Measurements from ENCODE around the gene EMC8. TPM values are rescaled to one million over a fixed set of nuclear protein-coding genes. Genes with fewer than 3 reads are reported as not detected.

EMC8 gene
- total RNA-seq, 1 experiment from 2014 or later: 73.0 TPM

DNA sequence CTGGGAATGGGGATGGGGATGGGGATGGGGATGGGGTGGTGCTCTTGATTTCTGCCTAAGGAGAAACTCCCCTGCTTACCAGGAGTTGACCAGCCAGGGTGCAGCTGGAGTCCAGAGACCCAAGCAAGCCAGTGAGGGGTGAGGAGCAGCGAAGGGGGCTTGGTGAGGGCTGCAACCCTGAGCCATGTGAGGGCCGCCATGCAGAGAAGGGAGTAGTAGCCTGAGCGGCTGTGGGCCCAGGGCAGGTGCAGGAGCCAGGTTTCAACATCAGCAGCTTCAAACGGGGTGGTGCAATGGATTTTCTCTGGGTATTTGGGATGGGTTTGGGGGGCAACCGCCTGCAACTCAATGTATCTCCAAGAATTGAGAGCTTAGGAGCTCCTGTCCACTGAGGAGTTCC is 35.4 kb upstream of the EMC8 start:
- CTCF ChIA-PET: interaction anchor here (0.6 kb wide), 1 partner anchor 15 kb away, joined by 3 read pairs; no protein-coding TSS in a partner anchor
- H3K27me3 ChIP-seq (ENCODE audit: insufficient read depth, low read length): peaks cover 28% of the 10 kb centered on the region
- H3K9me2 ChIP-seq (ENCODE audit: insufficient read depth): no peaks in the 10 kb centered on the region
- H3K27ac ChIP-seq (ENCODE audit: low read depth, low read length): no peak overlapping the region
- no peaks in the 10 kb centered on the region for H3K79me2 ChIP-seq (ENCODE audit: insufficient read depth, low read length)
- intact Hi-C loops (cut with micrococcal nuclease): no loop called here
- no peak overlapping the region for H3K4me3 ChIP-seq (replicated peaks in 1 of 2; ENCODE audit: low read depth in 1 of 2, low read length in 2 of 2)
- H4K20me1 ChIP-seq (ENCODE audit: insufficient read depth): no peaks in the 10 kb centered on the region
- H3K4me2 ChIP-seq (ENCODE audit: low read length): no peak overlapping the region
- H3K36me3 ChIP-seq (ENCODE audit: control insufficient read depth in 1 of 2, insufficient read depth in 2 of 2, low read length in 2 of 2): no peaks in the 10 kb centered on the region
- H2AFZ ChIP-seq (ENCODE audit: low read depth, low read length, poor library complexity, severe bottlenecking): no peak overlapping the region
- no peaks in the 10 kb centered on the region; a peak in 1 of 4 replicates for H3K9me3 ChIP-seq (ENCODE audit: control insufficient read depth in 1 of 2, insufficient read depth in 1 of 2, low read depth in 1 of 2, low read length in 2 of 2)
- no TSS peak for BruUV-seq (replicated peaks)
- RAD21 ChIA-PET (ENCODE audit: low non-redundant PET in 1 of 2, low total read pairs in 2 of 2, uncharacterized antibody in 2 of 2, unreplicated experiment in 2 of 2): no interaction called here
- H3K9ac ChIP-seq (ENCODE audit: low read length): no peak overlapping the region
- no peak for TF ChIP-seq SP1 (IDR thresholded peaks at IDR 0.05; ENCODE audit: low read depth)
- TF ChIP-seq ZFX (IDR thresholded peaks at IDR 0.05): no peak
- TF ChIP-seq SRF (IDR thresholded peaks at IDR 0.05; ENCODE audit: low read depth): no peak
- TF ChIP-seq, protein P1, sequence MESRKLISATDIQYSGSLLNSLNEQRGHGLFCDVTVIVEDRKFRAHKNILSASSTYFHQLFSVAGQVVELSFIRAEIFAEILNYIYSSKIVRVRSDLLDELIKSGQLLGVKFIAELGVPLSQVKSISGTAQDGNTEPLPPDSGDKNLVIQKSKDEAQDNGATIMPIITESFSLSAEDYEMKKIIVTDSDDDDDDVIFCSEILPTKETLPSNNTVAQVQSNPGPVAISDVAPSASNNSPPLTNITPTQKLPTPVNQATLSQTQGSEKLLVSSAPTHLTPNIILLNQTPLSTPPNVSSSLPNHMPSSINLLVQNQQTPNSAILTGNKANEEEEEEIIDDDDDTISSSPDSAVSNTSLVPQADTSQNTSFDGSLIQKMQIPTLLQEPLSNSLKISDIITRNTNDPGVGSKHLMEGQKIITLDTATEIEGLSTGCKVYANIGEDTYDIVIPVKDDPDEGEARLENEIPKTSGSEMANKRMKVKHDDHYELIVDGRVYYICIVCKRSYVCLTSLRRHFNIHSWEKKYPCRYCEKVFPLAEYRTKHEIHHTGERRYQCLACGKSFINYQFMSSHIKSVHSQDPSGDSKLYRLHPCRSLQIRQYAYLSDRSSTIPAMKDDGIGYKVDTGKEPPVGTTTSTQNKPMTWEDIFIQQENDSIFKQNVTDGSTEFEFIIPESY (IDR thresholded peaks at IDR 0.05; ENCODE audit: extremely low read depth, insufficient replicate concordance, low read length): no peak
- TF ChIP-seq YY1 (IDR thresholded peaks at IDR 0.05; ENCODE audit: extremely low read depth, insufficient replicate concordance, low read depth, low read length): no peak
- no peak for TF ChIP-seq CBX3 (IDR thresholded peaks at IDR 0.05; ENCODE audit: low read depth)
- TF ChIP-seq EGR1 (IDR thresholded peaks at IDR 0.05; ENCODE audit: low read depth): no peak
- DNase-seq (ENCODE audit: low read depth, low spot score) (no peak), ATAC-seq (no peak)
- no peaks in the 10 kb centered on the region for H3K4me1 ChIP-seq (ENCODE audit: control insufficient read depth in 1 of 2, insufficient read depth in 2 of 2, low read length in 2 of 2)
- POLR2A ChIA-PET: no interaction called here

DNA sequence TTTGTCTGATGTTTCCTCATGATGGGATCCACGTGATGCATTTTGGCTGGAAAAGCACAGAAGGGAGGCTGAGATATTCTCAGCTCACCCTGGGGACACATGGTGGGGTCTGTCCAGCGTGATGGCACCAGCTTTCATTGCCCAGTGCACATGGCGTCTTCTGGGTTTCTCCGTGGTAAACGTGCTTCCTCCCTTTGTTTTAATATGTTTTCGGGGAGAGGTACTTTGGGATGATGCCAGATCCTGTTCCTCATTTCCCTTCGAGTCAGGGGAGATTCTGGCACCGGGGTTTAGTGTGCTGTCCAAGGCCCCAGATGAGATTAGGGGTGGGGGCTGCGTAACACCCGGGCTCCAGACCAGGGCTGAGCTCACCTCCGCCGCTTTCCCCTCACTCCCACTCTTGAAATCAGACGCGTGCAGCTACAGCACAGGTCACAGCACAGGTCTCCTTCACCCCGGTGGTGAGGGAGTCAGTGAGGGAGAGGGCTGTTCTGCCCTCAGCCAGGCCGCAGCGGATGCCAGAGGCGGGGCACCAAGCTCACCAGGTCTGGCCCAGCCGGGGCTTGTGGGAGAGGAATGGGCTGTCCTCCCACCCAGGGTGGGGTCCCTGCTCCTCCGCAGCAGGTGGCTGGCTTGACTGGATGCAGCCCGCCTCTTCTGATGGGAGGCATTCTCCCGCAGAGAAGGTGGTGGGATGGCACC is 34.0 kb upstream of the EMC8 start:
- Histone ChIP-seq H3K9ac (ENCODE audit: low read length) (no peak overlapping the region), H3K4me3 (replicated peaks in 1 of 2; ENCODE audit: low read depth in 1 of 2, low read length in 2 of 2) (no peak overlapping the region), H3K9me3 (ENCODE audit: control insufficient read depth in 1 of 2, insufficient read depth in 1 of 2, low read depth in 1 of 2, low read length in 2 of 2) (no peaks in the 10 kb centered on the region; a peak in 1 of 4 replicates), H3K79me2 (ENCODE audit: insufficient read depth, low read length) (no peaks in the 10 kb centered on the region), H3K27me3 (ENCODE audit: insufficient read depth, low read length) (peaks cover 28% of the 10 kb centered on the region), H3K4me1 (ENCODE audit: control insufficient read depth in 1 of 2, insufficient read depth in 2 of 2, low read length in 2 of 2) (no peaks in the 10 kb centered on the region), H4K20me1 (ENCODE audit: insufficient read depth) (no peaks in the 10 kb centered on the region), H3K27ac (ENCODE audit: low read depth, low read length) (peak overlapping the region; percentile 14; the same call in 1 of the 2 replicates), H2AFZ (ENCODE audit: low read depth, low read length, poor library complexity, severe bottlenecking) (no peak overlapping the region), H3K36me3 (ENCODE audit: control insufficient read depth in 1 of 2, insufficient read depth in 2 of 2, low read length in 2 of 2) (no peaks in the 10 kb centered on the region), H3K9me2 (ENCODE audit: insufficient read depth) (no peaks in the 10 kb centered on the region), H3K4me2 (ENCODE audit: low read length) (no peak overlapping the region)
- BruUV-seq (replicated peaks): no TSS peak
- RAD21 ChIA-PET (ENCODE audit: low non-redundant PET in 1 of 2, low total read pairs in 2 of 2, uncharacterized antibody in 2 of 2, unreplicated experiment in 2 of 2): no interaction called here
- TF ChIP-seq, protein P2, sequence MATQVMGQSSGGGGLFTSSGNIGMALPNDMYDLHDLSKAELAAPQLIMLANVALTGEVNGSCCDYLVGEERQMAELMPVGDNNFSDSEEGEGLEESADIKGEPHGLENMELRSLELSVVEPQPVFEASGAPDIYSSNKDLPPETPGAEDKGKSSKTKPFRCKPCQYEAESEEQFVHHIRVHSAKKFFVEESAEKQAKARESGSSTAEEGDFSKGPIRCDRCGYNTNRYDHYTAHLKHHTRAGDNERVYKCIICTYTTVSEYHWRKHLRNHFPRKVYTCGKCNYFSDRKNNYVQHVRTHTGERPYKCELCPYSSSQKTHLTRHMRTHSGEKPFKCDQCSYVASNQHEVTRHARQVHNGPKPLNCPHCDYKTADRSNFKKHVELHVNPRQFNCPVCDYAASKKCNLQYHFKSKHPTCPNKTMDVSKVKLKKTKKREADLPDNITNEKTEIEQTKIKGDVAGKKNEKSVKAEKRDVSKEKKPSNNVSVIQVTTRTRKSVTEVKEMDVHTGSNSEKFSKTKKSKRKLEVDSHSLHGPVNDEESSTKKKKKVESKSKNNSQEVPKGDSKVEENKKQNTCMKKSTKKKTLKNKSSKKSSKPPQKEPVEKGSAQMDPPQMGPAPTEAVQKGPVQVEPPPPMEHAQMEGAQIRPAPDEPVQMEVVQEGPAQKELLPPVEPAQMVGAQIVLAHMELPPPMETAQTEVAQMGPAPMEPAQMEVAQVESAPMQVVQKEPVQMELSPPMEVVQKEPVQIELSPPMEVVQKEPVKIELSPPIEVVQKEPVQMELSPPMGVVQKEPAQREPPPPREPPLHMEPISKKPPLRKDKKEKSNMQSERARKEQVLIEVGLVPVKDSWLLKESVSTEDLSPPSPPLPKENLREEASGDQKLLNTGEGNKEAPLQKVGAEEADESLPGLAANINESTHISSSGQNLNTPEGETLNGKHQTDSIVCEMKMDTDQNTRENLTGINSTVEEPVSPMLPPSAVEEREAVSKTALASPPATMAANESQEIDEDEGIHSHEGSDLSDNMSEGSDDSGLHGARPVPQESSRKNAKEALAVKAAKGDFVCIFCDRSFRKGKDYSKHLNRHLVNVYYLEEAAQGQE (IDR thresholded peaks at IDR 0.05; ENCODE audit: low read depth): no peak
- no peak for TF ChIP-seq SP1 (IDR thresholded peaks at IDR 0.05; ENCODE audit: low read depth)
- TF ChIP-seq CBX3 (IDR thresholded peaks at IDR 0.05; ENCODE audit: low read depth): no peak
- TF ChIP-seq, protein P3, sequence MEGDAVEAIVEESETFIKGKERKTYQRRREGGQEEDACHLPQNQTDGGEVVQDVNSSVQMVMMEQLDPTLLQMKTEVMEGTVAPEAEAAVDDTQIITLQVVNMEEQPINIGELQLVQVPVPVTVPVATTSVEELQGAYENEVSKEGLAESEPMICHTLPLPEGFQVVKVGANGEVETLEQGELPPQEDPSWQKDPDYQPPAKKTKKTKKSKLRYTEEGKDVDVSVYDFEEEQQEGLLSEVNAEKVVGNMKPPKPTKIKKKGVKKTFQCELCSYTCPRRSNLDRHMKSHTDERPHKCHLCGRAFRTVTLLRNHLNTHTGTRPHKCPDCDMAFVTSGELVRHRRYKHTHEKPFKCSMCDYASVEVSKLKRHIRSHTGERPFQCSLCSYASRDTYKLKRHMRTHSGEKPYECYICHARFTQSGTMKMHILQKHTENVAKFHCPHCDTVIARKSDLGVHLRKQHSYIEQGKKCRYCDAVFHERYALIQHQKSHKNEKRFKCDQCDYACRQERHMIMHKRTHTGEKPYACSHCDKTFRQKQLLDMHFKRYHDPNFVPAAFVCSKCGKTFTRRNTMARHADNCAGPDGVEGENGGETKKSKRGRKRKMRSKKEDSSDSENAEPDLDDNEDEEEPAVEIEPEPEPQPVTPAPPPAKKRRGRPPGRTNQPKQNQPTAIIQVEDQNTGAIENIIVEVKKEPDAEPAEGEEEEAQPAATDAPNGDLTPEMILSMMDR (IDR thresholded peaks at IDR 0.05 in 2 of 3, conservative IDR thresholded peaks at IDR 0.05 in 1 of 3; ENCODE audit: borderline replicate concordance in 1 of 3, insufficient read depth in 1 of 3, low read depth in 2 of 3, low read length in 2 of 3): no peak
- TF ChIP-seq SIN3A (IDR thresholded peaks at IDR 0.05; ENCODE audit: low read depth): no peak
- ATAC-seq: no peak
- CTCF ChIA-PET: no interaction called here
- POLR2A ChIA-PET: no interaction called here
- no peak for DNase-seq (ENCODE audit: low read depth, low spot score)
- intact Hi-C loops (cut with micrococcal nuclease): no loop called here
